Cardiac fibroblast (primary cell): ENCODE measurements around the gene NDUFV1.

ENCODE experiments used
- DNase-seq, 2 donors: peaks; one replicate each; pipeline versions ENCODE4 v3.0.0 to v3.0.0-alpha.2; 2010; ENCODE audit warnings: low read depth in 2 of 2
- H3K4me3 ChIP-seq, 2 donors: replicated peaks in 1 of 2; 1 replicate in 1 of 2; 2 replicates in 1 of 2; pipeline ENCODE4 v1.5.1; 2011; ENCODE audit warnings: low read depth in 2 of 2, low read length in 2 of 2, mild to moderate bottlenecking in 2 of 2, moderate library complexity in 1 of 2
- TF ChIP-seq, protein P1 (sequence below): IDR thresholded peaks from one replicate; pipeline ENCODE4 v1.5.1; 2011; ENCODE audit warnings: low read depth, mild to moderate bottlenecking, low read length, inconsistent platforms

The NDUFV1 gene

DNA sequence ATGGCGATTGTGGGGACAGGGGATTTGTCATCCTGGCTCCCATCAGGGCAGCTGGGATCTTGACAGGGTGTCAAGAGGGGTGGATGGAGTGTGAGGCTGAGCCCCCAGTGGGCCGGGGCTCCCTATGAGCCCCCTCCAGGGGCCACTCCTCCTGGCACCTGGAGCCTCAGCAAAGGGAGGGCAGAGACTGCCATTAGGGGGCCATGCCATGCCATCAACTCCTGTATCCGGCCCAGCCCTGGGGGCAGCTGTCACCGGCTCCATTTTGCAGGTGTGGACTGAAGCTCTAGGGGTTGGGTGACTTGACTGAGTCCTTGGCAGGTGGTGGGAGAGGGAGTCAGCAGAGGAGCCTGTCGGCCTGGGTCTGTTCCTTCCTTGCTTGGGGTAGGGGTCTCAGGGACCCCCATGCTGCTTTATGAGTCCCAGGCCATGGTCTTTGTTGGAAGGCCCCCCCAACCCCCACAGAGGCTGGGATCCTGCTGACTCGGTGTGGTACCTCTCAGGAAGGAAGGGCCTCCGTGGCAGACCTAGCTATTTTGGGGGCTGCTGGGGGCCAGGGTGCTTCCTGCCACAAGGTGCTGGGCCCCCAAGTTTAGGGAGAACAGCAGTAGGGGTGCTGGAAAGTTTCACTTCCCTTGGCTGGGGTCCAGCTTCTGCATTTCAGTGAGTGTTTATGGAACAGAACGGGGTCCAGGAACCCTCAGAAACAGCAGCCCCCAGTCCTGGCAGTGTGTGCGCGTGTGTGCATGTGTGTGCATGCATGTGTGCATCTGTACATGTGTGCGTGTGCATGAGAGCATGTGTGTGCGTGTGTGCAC, 42.3 kb downstream of the NDUFV1 start:
- TF ChIP-seq, protein P1, sequence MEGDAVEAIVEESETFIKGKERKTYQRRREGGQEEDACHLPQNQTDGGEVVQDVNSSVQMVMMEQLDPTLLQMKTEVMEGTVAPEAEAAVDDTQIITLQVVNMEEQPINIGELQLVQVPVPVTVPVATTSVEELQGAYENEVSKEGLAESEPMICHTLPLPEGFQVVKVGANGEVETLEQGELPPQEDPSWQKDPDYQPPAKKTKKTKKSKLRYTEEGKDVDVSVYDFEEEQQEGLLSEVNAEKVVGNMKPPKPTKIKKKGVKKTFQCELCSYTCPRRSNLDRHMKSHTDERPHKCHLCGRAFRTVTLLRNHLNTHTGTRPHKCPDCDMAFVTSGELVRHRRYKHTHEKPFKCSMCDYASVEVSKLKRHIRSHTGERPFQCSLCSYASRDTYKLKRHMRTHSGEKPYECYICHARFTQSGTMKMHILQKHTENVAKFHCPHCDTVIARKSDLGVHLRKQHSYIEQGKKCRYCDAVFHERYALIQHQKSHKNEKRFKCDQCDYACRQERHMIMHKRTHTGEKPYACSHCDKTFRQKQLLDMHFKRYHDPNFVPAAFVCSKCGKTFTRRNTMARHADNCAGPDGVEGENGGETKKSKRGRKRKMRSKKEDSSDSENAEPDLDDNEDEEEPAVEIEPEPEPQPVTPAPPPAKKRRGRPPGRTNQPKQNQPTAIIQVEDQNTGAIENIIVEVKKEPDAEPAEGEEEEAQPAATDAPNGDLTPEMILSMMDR: no peak
- no peak overlapping the region for H3K4me3 ChIP-seq
- no peak for DNase-seq

- H3K4me3 ChIP-seq: no peak overlapping the region
- no peak for DNase-seq
- TF ChIP-seq, protein P1: no peak
Measured at GRCh38 chr11:67649634-67650510, 43.1 kb downstream of the NDUFV1 start.

DNA sequence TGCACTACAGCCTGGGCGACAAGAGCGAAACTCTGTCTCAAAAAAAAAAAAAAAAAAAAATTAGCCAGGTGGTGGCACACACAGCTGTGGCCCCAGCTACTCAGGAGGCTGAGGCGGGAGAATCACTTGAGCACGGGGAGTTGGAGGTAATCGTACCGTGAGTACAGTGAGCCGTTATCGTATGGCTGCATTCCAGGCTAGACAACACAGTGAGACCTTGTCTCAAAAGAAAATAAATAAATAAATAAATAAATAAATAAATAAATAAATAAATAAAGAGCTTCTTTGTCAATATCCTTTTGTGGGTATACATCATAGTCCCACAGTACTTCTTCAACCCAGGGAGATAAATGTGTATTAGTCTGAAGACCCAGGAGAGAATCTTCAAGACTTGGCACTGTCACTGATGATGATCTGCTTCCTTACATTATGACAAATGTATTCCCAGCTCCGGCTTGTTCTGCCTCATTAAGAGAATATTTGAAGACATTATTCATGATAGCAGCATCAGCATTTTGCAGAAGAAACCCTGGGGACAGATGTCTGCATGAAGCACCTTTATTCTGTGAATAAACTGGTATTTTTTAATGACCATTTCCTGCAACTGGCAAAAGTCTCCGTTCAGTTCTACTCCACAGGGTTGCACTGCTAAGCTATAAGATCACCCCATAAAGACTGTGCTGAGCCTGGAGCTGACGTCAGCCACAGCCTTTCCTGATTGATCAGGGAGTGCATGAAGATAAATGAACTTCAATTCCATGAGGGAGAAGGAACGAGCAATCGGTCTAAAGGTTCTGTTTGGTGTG, 45.4 kb downstream of the NDUFV1 start:
- DNase-seq: no peak
- H3K4me3 ChIP-seq: no peak overlapping the region

DNA sequence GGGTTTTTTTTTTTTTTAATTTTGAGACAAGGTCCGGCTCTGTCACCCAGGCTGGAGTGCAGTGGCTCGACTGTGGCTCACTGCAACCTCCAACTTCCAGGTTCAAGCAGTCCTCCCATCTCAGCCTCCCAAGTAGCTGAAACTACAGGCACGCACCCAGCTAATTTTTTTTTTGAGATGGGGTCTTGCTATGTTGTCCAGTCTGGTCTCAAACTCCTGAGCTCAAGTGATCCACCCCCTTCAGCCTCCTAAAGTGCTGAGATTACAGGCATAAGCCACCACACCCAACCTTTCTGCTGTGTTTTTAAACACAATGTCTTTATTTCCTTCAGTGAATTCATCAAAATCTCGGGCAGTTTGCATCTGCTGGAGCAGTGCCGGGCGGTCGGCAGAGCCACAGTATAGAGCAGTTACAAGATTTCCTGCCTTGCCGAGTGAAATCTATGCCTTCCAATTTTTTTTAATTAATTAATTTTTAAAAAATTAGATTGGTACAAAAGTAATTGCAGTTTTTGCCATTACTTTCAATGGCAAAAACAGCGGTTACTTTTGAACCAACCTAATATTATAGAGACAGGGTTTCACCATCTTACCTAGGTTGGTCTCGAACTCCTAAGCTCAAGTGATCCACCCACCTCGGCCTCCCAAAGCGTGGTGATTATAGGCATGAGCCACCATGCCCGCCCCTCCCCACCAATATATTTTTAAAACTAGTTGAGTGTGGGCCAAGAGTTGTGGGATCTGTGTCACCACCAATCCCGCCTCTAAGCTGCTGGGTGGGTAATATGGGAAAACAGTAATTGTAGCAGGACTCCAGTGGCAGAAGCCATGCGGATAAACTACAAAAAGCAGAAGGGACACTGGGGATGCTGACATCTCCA, 46.5 kb downstream of the NDUFV1 start:
- DNase-seq: no peak
- TF ChIP-seq, protein P1: no peak
- no peak overlapping the region for H3K4me3 ChIP-seq

More for the DNA sequence above, 45.4 kb downstream of the NDUFV1 start:
- TF ChIP-seq, protein P1: no peak

DNA sequence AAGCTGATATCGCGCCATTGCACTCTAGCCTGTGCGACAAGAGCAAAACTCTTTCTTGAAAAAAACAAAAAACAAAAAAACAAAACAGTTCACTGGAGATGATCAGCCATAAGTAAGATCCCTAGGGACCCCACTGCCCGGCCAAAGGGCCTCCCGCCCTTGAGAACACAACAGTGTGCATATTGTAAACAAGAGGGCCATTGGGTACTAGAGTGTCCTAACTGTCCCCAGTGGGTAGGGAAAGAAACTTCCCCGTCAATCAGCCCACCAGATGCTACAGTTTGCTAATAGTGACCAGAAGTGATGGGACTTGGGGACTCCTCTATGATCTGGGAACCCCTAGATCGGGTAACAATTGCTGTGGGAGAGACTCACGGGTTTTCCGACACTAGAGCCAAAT, 47.5 kb downstream of the NDUFV1 start:
- H3K4me3 ChIP-seq: no peak overlapping the region
- TF ChIP-seq, protein P1: no peak
- no peak for DNase-seq
